ENCODE measurements around the gene AHDC1.

AHDC1 gene

DNA sequence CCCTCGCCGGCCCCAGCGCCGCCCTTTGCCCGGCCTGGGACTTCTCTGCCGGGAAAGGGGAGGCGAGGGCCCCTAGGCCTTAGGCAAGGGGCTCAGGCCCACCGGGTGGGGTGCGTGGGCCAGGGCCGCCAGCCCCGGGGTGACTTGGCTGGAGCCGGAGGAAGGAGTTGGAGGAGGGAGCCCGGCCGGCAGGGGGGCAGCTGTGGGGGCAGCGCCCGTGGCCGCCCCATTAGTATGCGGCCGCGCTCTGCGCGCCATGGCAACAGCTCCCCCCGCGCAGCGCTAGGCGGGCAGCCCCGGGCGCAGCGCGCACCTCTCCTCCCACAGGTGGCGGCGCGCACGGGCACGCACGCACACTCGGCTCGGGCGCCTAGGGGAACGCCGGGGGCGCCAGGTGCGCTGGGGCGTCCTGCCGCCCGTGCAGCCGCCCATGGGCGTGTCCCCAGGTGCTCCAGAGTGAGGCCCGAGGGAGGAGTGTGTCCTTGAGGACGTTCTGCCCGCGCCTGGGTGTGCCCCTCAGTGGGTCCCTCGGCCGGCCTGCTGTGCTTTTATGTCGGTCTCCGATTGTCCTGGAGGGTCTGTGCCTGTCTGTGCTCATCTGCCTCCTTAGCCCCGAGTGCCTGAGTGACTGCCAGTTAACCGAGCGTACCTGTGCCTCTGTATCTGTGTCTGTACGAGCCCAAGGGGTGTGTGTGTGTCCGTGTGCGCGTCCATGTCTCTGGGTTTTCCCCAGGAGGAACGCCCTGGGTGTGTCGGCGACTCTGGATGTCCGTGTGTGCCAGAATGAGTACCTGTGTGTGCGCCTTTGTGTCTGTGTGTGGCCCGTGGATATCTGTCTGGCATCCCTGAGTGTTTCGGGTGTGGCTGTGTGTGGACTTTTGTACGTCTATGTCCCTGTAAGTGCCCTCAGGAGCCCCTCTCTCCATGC is 75.8 kb downstream of the AHDC1 start:
- DNase-seq = no peak

DNA sequence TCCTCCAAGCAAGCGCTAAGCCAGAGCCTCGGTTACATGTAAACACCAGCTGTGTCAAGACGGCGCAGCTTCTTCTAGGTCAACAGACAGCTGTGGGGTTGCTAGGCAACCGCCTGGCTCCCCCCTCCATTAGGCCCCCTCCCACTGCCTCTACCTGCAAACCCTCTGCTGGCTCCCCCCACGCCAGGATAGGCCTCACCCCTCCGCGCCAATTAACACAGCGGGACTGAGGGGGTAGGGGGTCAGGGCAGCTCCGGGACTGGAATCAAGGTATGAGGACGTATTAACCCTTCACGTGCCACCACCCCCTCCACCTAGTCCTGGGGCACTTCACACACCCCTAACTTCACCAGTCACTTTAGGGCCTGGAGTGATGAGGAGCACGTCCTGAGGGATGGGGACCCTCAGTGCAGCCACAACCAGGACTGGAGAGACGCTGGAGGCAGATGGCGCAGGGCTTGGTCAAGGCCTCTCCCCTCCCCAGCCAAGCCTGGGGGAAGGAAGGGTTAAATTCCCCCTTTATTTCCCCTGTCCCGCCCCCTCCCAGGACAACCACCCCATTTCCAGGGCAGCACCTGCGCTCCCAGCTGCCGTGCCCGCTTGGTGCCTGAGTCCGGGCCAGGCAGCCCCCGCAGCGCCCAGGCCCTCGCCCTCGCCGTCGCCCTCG is 76.6 kb downstream of the AHDC1 start:
- DNase-seq = no peak

DNA sequence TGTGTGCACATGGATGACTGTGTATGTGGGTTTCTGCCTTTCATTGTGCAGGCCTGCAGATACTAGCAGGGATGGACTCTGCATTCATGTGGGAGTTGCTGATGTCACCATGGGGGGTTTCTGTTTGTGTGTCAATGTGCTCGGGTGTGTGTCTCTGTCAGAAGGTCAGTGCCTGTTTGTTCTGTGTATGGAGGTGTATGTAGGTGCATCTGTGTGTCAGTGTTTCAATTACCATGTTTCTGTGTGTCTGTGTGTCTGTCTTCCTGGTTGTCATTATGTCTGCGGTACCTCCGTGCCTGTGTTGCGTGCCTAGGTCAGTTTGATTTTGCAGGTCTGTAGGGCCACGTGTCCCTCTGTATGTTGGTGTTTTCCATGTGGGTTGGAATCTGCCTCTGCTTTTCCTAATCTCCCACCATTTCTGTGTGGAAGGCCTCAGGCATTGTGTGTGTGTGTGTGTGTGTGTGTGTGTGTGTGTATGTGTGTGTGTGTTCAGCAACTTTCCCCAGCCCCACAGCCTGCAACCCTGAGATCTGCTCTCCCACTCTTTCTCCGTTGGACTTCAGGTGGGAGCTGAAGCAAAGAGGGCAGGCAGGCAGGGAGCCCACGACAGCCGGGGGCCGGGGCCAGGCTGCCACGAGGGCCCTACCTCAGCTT is 77.2 kb downstream of the AHDC1 start:
- DNase-seq = no peak

DNA sequence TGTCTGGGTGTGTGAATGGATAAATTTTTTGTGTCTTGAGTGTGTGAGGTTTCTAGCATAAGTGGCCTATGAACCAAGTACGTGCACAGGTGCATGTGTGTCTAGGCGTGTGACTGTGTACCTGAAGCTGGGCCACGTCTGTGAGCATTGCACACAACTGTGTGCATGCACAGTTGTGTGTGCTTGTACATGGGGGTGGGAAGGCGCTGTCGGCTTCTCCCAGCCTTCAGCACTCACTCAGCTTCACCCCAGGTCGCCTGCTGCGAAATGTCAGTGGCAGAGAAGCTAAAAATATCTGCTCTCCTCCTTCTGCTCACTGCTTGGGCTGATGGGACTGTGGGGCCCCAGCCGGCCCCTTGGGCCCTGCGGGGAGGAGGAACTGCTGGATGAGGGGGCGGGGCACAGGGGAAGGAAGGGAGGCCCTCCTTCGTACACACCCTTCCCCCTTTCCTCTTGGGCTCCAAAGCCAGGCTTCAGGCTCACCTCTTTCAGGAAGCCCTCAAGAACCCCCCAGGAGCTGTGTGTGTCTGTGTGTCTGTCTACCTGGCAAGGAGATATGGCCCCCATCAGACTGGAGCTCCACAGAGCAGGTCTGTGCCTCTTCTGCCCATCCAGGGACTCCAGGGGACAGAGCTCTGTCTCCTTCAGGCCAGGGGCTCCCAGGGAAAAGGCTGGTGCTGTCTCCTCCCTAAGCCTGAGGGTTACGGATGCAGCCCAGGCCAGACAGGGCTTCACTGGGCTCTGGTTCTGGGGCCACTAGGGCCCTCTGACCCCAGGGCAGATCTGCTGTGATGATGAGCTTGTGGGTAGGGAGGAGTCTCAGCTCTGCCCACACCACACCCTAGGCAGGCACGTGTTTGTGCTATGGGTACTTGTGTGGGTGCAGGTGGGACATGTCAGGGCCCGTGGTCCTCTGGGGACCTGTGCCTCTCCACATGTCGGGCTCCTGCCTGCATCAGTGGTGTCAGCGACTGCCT is 78.4 kb downstream of the AHDC1 start:
- DNase-seq = no peak

DNA sequence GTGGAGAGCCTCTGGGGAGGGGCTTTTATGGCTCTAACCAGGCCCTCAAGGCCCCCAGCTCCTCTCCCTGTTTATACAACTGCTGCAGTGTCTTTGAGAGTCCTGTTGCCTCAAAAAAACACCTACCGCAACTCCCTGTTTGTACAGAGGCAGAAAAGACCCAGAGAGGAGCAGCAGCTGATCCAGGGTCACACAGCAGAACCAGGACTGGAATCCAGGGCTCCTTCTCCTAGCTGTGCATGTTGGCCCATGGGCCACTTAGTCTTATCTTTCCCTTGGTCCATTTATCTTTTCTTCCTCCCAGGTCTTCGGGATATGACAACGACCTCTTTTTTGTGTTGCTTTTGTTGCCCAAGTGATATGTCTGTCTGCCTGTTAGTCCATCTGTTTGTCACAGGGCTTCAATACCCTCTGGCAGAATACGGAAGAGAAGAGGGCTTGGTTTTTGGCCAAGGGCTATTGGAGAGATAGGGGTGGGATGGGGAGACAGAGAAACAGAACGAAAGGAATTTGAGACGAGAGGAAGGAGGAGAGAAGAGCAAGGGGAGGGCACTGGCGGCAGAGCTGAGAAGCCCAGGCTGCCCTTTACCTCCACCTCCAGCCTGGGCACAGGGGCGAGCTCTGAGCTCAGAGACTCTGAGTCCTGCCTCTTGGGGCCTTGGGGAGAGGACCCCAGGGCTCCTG is 80.5 kb downstream of the AHDC1 start:
- no peak for DNase-seq

DNA sequence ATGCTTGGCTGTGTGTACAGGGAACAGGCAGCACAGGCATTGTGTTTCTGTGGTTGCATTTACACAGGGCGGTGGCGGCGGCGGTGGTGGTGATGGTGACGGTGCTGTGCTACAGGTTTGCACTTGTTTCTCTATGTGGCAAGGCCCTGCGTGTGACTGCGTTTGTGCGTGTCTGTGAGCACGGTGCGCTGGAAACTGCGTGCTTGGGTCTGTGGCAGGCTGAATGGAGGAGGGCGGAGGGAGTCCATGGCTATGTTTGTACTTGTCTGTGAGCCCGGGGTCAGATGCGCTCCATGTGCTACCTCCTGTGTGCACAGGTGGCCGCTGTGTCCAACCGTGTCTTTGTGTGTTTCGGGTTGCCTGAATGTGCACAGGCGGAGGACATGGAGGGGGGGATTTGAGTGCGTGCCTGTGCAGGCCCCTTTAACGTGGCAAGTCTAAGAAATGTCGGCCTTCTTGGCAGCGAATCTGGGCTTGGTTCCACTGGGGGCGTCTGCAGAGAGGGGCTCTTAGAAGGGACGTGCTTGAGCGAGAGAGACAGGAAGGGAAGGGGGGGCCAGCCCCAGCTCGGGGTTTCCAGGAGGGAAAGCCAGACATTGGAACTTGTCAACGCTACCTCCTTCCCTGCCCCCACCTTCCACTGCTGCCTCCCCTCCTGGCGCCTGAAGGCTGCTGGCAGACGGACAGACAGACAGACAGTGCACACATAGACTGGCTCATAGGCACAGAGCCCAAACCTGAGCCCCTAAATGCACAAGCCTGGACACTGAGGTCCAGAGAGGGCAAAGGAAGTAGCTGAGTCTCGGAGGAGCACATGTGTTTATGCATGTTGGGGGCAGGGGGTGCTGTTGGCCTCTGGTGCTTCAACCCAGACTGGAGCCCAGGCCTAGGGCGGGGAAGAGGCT is 81.3 kb downstream of the AHDC1 start:
- no peak for DNase-seq

DNA sequence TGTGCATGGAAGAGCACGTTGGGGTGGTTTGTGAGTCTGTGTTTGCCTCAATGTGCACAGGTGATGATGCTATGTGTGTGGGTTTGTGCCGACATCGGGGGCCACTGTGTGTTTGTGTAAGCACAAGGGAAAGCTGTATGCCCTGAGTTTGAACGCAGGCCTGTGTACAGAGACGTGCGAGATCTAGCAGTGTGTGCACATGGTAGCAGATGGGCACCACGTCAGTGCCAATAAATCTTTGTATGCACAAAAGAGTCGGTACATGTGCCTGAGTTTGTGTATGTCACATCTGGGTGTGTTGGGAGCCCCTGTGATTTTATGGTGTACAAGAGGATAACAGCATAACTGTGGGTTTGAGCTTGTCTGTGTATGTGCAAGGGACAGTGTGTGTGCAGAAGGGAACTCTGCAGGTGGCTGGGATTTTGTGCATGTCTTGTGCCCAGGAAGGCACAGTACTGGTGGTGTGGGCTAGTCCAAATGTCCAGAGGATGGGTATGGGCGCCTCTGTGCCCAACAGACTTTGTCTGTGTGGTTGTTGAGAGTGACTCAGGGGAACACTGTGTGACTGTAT is 82.0 kb downstream of the AHDC1 start:
- DNase-seq = no peak

DNA sequence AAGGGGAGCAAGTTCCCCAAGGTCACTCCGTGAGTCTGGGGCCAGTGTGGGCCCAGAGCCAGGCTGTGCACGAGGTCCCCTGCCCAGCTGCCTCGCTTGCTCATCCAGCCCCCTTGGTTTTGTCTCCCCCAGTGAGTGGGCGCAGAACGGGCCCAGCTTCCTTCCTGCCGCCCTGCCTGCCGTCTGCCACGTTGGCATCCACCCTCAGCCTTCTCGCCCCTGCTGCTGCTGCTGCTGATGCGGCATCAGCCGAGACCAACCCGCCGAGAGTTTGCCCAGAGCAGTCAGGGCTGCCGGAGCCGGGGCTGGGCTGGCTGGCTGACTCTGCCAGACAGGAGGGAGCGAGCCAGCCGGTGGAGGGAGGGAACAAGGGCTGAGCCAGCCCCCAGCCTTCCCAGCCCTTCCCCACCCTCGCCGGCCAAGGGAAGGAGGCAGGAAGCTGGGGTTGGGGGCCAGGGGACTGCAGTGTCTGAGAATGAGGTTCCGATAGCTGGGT is 82.6 kb downstream of the AHDC1 start:
- DNase-seq = no peak

DNA sequence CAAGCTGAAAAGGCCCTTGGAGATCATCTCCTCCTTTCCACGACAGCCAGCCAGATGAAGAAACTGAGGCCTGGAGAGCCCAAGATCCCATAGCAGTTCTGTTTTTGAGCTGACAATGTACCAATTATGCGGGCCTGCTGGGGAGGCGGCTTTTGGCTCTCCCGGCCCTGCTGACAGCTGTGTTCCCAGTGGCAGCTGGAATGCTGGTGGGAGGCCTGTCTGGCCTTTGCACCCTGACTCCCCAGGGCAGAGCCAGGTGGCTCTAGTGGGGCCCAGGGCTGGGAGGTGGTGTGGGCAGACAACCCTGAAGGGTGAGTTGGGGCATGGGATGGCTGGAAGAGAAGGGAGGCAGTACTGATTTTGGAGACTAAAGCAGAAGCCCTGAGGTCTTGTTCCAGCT is 83.3 kb downstream of the AHDC1 start:
- DNase-seq = no peak

DNA sequence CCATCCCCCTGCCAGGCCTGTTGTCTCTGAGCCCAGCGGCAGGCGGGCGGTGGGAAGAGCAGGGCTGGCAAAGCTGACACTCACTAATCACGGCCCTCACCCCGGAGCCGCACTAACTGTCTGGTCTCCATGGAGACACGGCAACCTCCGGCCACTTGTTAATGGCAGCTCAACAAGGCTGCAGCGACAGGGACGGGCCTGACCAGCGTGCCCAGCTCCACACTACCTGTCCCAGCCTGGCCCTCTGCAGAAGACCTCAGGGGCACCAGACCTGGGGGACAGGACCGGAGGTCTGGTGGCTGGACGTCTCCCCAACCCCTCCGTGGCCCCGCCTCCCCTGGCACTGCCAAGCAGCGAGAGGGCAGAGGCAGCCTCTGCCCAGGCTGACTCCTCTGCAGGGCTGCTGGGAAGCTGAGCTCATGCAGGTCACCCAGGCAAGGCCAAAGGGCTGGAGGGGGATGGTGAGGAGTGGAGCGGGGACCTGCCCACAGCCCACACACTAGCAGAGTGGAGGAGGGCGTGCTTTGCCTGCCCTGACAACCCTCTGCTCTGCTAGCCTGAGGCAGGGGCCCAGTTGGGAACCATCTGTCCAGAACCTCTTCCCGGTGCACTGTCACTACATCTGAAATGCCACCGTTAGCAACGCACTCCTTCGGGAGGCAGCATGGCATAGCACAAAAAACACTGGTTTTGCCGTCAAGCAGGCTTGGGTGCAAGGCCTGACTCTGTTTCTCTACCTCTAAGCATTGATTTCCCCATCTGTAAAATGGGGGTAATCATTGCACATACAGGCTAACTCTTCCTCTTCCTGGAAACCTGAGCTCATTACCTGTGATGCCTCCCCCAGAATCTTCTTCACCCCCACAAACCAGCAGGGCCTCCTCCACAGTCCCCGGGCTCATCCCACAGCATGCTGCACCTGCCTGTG is 84.3 kb downstream of the AHDC1 start:
- DNase-seq = no peak

DNA sequence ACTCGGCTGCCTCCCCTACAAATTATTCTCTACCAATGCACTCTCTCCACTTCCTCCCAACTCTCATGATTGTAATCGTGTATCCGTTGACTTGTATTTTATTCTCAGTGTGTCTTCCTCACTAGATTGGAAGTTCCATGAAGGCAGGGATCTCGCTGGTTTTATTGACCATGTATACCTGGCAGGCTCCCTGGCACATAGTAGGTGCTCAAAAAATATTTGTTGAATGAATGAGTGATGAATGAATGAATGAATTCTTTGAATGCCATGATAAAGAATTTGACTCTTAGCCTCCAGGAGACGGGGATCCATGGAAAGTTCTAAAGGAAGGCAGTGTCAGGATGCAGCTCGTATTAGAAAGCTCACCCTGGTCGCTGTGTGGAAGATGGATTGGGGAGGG is 85.1 kb downstream of the AHDC1 start:
- DNase-seq = no peak

DNA sequence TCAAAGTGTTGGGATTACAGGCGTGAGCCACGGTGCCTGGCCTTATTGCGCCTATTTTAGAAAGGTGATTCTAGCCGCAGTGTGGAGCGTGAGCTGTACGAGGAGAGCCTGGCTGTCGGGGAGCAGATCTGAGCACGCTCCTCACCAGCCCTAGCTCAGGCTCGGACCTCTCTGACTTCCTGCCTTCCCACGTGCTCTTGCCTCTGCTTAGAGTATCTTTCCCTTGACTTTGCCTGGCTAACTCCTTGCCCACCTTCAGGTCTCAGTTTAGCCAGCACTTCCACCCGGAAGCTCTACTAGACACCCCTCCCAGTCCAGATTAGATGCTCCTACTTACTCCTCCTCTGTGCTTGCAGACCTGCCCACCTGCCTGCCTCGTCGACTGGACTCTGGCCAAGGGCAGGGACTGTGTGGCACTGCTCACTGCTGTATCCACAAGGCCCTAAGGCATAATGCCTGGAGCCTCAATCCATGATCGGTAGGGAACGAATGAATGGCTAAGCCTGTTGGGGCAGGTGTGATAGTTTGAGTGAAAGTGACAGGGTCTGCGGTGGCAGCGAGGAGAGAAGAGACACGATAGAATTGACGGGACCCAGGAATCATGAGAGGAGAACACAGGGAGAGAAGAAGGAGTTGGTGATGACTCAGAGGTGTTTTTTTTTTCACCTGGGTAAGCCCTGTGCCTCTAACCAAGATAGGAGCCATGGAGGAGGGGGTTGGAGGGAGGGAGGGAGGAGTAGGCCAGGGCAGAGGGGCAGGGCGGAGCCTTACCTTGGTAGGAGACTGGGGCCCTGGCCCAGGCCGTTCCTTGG is 85.8 kb downstream of the AHDC1 start:
- no peak for DNase-seq

DNA sequence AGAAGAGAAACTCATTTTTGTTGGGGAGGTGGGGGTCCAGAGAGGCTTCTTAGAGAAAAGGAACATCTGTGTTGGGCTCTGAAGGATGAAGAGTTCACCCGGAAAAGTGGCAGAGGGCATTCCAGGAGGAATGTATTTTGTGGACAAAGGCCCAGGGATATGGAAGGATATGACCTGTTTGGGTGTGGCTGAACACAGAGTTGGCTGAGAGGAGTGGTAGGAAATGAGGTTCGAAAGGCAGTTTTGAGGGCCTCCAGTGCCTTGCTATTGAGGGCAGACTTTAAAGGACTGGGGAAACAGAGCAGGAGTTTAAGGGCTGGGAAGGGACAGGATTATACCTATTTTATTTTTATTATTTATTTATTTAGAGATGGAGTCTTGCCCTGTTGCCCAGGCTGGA is 86.6 kb downstream of the AHDC1 start:
- DNase-seq = no peak

DNA sequence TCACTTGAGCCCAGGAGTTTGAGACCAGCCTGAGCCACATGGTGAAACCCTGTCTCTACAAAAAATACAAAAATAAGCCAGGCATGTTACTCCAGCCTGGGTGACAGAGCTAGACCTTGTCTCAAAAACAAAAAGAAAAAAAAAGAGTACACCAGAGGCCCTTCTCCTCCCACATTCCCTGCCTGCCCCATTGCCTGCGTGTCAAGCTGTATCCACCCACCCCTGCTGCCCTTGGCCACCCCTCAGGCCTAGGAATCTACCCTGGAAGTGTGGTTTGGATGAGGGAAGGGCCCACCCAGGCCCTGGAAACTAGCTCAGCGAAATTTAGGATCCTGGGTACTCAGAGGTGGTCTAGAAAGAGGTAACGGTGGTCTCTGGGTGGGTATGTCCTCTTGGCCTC is 88.3 kb downstream of the AHDC1 start:
- DNase-seq = no peak

DNA sequence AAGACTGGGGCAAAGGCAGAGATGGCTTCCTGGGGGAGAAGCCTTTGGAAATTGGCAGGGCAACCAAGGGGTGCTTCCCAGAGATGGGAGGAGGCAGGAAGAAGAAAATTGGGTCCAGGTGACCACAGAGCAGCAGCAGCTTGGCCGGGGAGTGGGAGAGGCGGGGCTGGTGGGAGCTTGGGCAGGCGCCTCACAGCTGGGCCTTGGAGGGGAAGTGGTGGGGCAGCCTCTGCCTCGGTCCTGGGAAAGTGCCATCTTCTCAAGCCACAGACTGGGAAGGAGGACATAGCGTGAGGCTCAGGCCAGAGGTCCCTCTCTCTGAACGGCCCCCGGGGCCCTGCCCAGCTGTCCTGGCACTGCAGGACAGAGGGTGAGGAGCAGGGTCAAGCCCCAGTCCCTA is 90.0 kb downstream of the AHDC1 start:
- DNase-seq = no peak

DNA sequence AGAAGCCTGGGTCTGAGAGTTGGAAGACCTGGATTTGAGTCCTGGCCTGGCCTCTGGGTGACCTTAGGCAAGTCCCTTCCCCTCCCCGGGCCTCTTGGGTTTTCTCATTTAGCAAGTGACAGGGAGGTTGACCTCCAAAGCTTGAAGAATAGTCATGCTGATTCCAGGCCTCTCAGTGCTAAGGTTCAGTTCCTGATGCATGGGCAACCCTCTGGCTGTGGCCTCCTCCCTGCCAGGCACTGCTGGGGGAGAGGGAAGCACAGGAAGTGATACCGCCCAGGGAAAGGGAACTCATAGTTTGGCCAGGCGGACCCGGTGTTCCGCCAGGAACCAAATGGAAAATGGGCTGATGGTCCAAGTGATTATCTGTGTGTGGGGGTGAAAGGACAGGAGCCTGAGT is 90.4 kb downstream of the AHDC1 start:
- DNase-seq = no peak

DNA sequence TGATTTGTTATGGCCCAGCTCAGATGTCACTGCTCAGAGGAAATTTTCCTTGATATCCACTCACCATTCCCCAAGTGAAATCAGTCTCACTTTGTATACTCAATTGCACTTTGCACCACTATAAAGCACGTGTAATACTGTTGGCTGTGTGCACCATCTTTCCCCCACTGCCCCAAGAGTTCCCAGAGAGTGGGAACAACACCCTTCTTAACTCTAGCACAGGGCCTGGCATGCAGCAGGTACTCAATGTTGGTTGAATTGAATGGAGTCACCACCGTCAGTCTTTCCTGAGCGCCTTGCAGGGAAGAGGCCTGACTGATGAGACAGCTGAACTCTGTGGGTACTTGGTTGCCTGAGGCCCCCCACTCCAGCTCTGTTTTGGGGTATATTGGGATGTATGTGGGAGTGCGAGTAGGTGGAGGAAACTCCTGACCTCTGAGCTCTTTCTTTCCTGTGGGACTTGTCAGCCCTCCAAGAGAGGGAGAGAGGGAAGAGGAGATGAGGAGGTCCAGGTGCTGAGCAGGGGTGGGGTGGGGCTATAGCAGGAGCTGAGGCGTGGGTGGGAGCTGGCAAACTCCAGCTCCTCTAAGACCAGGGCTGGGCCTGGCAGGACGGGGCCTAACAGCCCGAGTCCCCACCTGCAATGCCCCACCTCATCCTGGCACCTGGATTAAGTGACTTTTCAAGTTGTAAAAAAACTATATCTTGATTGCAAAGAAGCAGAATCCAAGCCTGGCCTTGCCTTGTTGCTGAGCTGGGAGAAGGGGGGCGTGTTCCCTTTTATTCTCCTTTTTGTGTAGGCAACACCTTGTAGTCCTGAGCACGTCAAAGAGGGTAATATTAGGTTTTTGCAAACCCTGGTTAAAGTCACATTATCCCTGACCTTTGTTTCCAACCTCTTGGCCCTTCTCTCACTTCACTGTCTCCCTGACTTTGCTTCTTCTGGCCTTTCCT is 94.5 kb downstream of the AHDC1 start:
- no peak for DNase-seq

All from NCI-H1048 (cell line).